Measurements from ENCODE around the gene CARS1.

CARS1 gene

DNA sequence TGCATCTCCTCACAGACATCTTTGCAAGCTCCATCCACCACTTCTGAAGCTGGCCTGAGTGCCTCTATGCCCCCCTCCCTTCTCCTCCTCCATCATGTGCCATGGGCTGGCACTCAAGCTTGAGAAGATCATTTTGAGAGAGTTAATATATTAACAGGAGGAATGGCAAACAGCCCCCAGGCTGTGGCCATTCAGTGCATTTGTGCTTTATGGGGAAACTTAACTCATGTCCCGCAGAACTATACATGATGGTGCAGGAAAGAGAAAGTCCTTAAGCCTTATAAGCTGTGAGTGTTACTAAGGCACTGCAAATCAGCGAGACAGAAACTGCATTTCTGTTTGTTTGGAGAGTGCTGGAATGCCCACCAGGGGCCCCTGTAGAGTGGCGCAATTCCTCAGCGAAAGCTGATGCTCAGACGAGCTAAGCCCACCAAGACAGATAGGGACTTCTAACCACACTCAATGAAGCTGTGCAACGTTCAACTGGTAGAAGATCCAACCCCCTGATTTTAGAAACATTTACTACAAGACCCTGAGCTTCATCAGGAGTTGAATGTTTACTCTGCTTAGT, 101.2 kb downstream of the CARS1 start:
- no peaks in the 10 kb centered on the region for H3K9me2 ChIP-seq (replicated peaks; ENCODE audit: control insufficient read depth, low read length)
- no peaks in the 10 kb centered on the region for H3K27me3 ChIP-seq (ENCODE audit: control insufficient read depth, low read length)
- H3K9me3 ChIP-seq (ENCODE audit: control insufficient read depth, insufficient read depth, low read length), result no peaks in the 10 kb centered on the region
- H3F3A ChIP-seq (ENCODE audit: control insufficient read depth, insufficient read depth), result 0 out of 2 replicates have a peak, but pooled peaks cover 5% of the 10 kb centered on the region
- H4K20me1 ChIP-seq (ENCODE audit: control insufficient read depth, insufficient read depth, low read depth, low read length), result no peaks in the 10 kb centered on the region; the same call in 1 of the 2 replicates
- no peak overlapping the region for H3K27ac ChIP-seq (ENCODE audit: low read depth, low read length)
- peaks cover 17% of the 10 kb centered on the region for H3K79me2 ChIP-seq (ENCODE audit: control insufficient read depth, low read length)
- H3K4me1 ChIP-seq (ENCODE audit: control insufficient read depth, low read length), result no peaks in the 10 kb centered on the region
- peaks cover 99% of the 10 kb centered on the region for H3K36me3 ChIP-seq (ENCODE audit: control insufficient read depth, low read length)
- TF ChIP-seq, protein P1, sequence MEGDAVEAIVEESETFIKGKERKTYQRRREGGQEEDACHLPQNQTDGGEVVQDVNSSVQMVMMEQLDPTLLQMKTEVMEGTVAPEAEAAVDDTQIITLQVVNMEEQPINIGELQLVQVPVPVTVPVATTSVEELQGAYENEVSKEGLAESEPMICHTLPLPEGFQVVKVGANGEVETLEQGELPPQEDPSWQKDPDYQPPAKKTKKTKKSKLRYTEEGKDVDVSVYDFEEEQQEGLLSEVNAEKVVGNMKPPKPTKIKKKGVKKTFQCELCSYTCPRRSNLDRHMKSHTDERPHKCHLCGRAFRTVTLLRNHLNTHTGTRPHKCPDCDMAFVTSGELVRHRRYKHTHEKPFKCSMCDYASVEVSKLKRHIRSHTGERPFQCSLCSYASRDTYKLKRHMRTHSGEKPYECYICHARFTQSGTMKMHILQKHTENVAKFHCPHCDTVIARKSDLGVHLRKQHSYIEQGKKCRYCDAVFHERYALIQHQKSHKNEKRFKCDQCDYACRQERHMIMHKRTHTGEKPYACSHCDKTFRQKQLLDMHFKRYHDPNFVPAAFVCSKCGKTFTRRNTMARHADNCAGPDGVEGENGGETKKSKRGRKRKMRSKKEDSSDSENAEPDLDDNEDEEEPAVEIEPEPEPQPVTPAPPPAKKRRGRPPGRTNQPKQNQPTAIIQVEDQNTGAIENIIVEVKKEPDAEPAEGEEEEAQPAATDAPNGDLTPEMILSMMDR (IDR thresholded peaks at IDR 0.05; ENCODE audit: low read depth, low read length, poor library complexity, severe bottlenecking), result no peak
- TF ChIP-seq EZH2phosphoT487 (IDR thresholded peaks at IDR 0.05; ENCODE audit: borderline replicate concordance, low read length), result no peak
- H3K4me3 ChIP-seq (ENCODE audit: low read length), result no peak overlapping the region
- H3K4me2 ChIP-seq (ENCODE audit: low read length), result no peak overlapping the region

DNA sequence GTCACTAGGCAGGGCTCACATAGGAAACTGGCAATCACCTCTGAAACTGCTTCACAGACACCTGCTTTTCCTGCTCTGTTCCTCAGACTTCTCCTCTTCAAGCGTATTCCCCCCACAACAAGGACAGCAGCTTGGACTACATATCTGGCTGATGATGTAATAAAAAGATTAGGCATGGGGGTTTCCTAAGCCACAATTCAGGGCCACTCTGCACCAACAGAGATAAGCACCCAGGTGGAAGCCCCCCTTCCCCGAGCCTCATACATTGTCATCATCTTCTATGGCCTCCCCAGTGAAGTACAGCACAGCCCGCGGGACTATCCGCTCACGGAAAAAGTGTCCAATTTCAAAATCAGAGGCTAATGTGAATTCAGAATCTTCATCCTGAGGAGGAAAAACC, 103.0 kb downstream of the CARS1 start:
- 0 out of 2 replicates have a peak, but pooled peaks cover 5% of the 10 kb centered on the region for H3F3A ChIP-seq (ENCODE audit: control insufficient read depth, insufficient read depth)
- peaks cover 8% of the 10 kb centered on the region for H3K79me2 ChIP-seq (ENCODE audit: control insufficient read depth, low read length)
- peaks cover 99% of the 10 kb centered on the region for H3K36me3 ChIP-seq (ENCODE audit: control insufficient read depth, low read length)
- H3K9me2 ChIP-seq (replicated peaks; ENCODE audit: control insufficient read depth, low read length), result no peaks in the 10 kb centered on the region
- H3K4me3 ChIP-seq (ENCODE audit: low read length), result no peak overlapping the region
- no peaks in the 10 kb centered on the region for H3K9me3 ChIP-seq (ENCODE audit: control insufficient read depth, insufficient read depth, low read length)
- no peaks in the 10 kb centered on the region for H3K27me3 ChIP-seq (ENCODE audit: control insufficient read depth, low read length)
- TF ChIP-seq EZH2phosphoT487 (IDR thresholded peaks at IDR 0.05; ENCODE audit: borderline replicate concordance, low read length), result no peak
- TF ChIP-seq, protein P1 (IDR thresholded peaks at IDR 0.05; ENCODE audit: low read depth, low read length, poor library complexity, severe bottlenecking), result no peak
- H3K4me2 ChIP-seq (ENCODE audit: low read length), result no peak overlapping the region
- H3K27ac ChIP-seq (ENCODE audit: low read depth, low read length), result no peak overlapping the region
- H3K4me1 ChIP-seq (ENCODE audit: control insufficient read depth, low read length), result no peaks in the 10 kb centered on the region
- peaks cover 3% of the 10 kb centered on the region for H4K20me1 ChIP-seq (ENCODE audit: control insufficient read depth, insufficient read depth, low read depth, low read length)

DNA sequence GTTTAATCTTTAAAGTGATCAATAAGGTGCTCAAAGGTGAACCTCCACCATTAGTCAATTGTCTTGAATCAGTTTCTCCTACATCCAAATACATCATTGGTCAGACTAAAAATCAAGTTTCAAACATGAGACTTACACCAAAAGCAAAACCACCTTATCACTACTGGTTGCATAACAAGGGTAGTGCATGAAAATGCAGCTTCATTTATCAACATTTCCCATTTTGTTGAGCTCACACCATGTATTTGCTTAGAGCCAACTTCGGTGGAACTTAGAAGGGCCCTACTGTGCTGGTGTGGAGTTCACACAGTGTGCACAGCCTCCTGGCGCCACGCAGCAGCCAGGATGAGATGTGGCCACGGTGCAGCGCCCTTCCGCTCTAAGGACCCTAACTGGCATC, 104.9 kb downstream of the CARS1 start:
- no peak overlapping the region for H3K4me3 ChIP-seq (ENCODE audit: low read length)
- H3K4me2 ChIP-seq (ENCODE audit: low read length), result no peak overlapping the region
- H3K79me2 ChIP-seq (ENCODE audit: control insufficient read depth, low read length), result peaks cover 3% of the 10 kb centered on the region; the same call in 1 of the 2 replicates
- no peaks in the 10 kb centered on the region for H3K4me1 ChIP-seq (ENCODE audit: control insufficient read depth, low read length)
- TF ChIP-seq EZH2phosphoT487 (IDR thresholded peaks at IDR 0.05; ENCODE audit: borderline replicate concordance, low read length), result no peak
- TF ChIP-seq, protein P1 (IDR thresholded peaks at IDR 0.05; ENCODE audit: low read depth, low read length, poor library complexity, severe bottlenecking), result no peak
- no peaks in the 10 kb centered on the region for H3K9me3 ChIP-seq (ENCODE audit: control insufficient read depth, insufficient read depth, low read length)
- H3K27me3 ChIP-seq (ENCODE audit: control insufficient read depth, low read length), result no peaks in the 10 kb centered on the region
- H3F3A ChIP-seq (ENCODE audit: control insufficient read depth, insufficient read depth), result no peaks in the 10 kb centered on the region
- H4K20me1 ChIP-seq (ENCODE audit: control insufficient read depth, insufficient read depth, low read depth, low read length), result peaks cover 9% of the 10 kb centered on the region
- peaks cover 100% of the 10 kb centered on the region for H3K36me3 ChIP-seq (ENCODE audit: control insufficient read depth, low read length)
- H3K9me2 ChIP-seq (replicated peaks; ENCODE audit: control insufficient read depth, low read length), result no peaks in the 10 kb centered on the region
- no peak overlapping the region for H3K27ac ChIP-seq (ENCODE audit: low read depth, low read length)

All from DOHH2 (cell line).